MM.1S (cell line): Measurements from ENCODE around the gene ADAM10.

Experiments
- DNase-seq: peaks from one replicate; pipeline ENCODE4 v3.0.0-alpha.2; 2015
- H2AFZ ChIP-seq: fragments of 300-600 bp; sonication (generic); 2 replicates; pipeline ENCODE4 v1.6.0; 2016; ENCODE audit warnings: antibody characterized with exemption, low read length
- H3F3A ChIP-seq: fragments of 300-600 bp; sonication (generic); 2 replicates; pipeline ENCODE4 v1.6.1; 2016; ENCODE audit warnings: mild to moderate bottlenecking, antibody characterized with exemption, low read length, moderate library complexity, mixed read lengths; ENCODE audit not compliant: insufficient read depth
- H3K27ac ChIP-seq: fragments of 300-600 bp; sonication (generic); 2 replicates; pipeline ENCODE4 v1.5.1; 2016; ENCODE audit warnings: mild to moderate bottlenecking, low read length
- H3K27me3 ChIP-seq: fragments of 300-600 bp; sonication (generic); replicated peaks from 2 replicates; pipeline ENCODE4 v1.6.0; 2016; ENCODE audit warnings: low read length; ENCODE audit not compliant: insufficient read depth
- H3K36me3 ChIP-seq: fragments of 300-600 bp; sonication (generic); replicated peaks from 2 replicates; pipeline ENCODE4 v1.6.1; 2016; ENCODE audit warnings: mild to moderate bottlenecking, low read length, mixed read lengths; ENCODE audit not compliant: insufficient read depth
- H3K4me1 ChIP-seq: fragments of 300-600 bp; sonication (generic); 2 replicates; pipeline ENCODE4 v1.6.1; 2016; ENCODE audit warnings: low read length, mixed read lengths
- H3K4me2 ChIP-seq: fragments of 300-600 bp; sonication (generic); 2 replicates; pipeline ENCODE4 v1.6.0; 2016; ENCODE audit warnings: low read depth, low read length
- H3K4me3 ChIP-seq: fragments of 300-600 bp; sonication (generic); 2 replicates; pipeline ENCODE4 v1.5.1; 2016; ENCODE audit warnings: low read length, mixed read lengths
- H3K79me2 ChIP-seq: fragments of 300-600 bp; sonication (generic); 2 replicates; pipeline ENCODE4 v1.6.1; 2016; ENCODE audit warnings: mixed run types, low read length, mixed read lengths
- H3K9ac ChIP-seq: fragments of 300-600 bp; sonication (generic); 2 replicates; pipeline ENCODE4 v1.6.1; 2016; ENCODE audit warnings: low read length, mixed read lengths
- H3K9me2 ChIP-seq: fragments of 300-600 bp; sonication (generic); replicated peaks from 2 replicates; pipeline ENCODE4 v1.6.1; 2016; ENCODE audit warnings: mild to moderate bottlenecking, low read length, mixed read lengths; ENCODE audit not compliant: insufficient read depth
- H3K9me3 ChIP-seq: fragments of 300-600 bp; sonication (generic); replicated peaks from 2 replicates; pipeline ENCODE4 v1.6.1; 2016; ENCODE audit warnings: mild to moderate bottlenecking, low read length, mixed read lengths; ENCODE audit not compliant: insufficient read depth
- H4K20me1 ChIP-seq: fragments of 300-600 bp; sonication (generic); 2 replicates; pipeline ENCODE4 v1.6.1; 2016; ENCODE audit warnings: mild to moderate bottlenecking, low read length, moderate library complexity, mixed read lengths; ENCODE audit not compliant: insufficient read depth
- EZH2 ChIP-seq: fragments of 300-600 bp; sonication (generic); optimal IDR thresholded peaks from 2 replicates; pipeline ENCODE3; 2017; ENCODE audit warnings: low read depth, mild to moderate bottlenecking, antibody characterized with exemption, low read length, mixed read lengths
- EZH2phosphoT487 ChIP-seq: fragments of 300-600 bp; sonication (generic); IDR thresholded peaks from 2 replicates; pipeline ENCODE4 v1.6.1; 2018; ENCODE audit warnings: antibody characterized with exemption, low read length
- TF ChIP-seq, protein P1 (sequence below): fragments of 300-600 bp; sonication (generic); IDR thresholded peaks from 2 replicates; pipeline ENCODE4 v1.5.1; 2016; ENCODE audit warnings: antibody characterized with exemption, low read length, mixed read lengths

ADAM10 gene

GRCh38 chr15:58777107-58777506 is 27.6 kb upstream of the ADAM10 start:
- Histone ChIP-seq H3F3A (peaks cover 11% of the 10 kb centered on the region; the same call in 1 of the 2 replicates), H2AFZ (no peak overlapping the region), H4K20me1 (no peaks in the 10 kb centered on the region), H3K27me3 (no peaks in the 10 kb centered on the region), H3K27ac (peak overlapping the region; percentile 30; the same call in 1 of the 2 replicates), H3K9ac (peak overlapping the region; percentile 0; the same call in 1 of the 2 replicates), H3K36me3 (no peaks in the 10 kb centered on the region), H3K4me3 (peak overlapping the region; percentile 42), H3K4me2 (peak overlapping the region; percentile 71), H3K79me2 (peaks cover 83% of the 10 kb centered on the region), H3K9me2 (no peaks in the 10 kb centered on the region), H3K9me3 (no peaks in the 10 kb centered on the region), H3K4me1 (peaks cover 21% of the 10 kb centered on the region)
- TF ChIP-seq, protein P1, sequence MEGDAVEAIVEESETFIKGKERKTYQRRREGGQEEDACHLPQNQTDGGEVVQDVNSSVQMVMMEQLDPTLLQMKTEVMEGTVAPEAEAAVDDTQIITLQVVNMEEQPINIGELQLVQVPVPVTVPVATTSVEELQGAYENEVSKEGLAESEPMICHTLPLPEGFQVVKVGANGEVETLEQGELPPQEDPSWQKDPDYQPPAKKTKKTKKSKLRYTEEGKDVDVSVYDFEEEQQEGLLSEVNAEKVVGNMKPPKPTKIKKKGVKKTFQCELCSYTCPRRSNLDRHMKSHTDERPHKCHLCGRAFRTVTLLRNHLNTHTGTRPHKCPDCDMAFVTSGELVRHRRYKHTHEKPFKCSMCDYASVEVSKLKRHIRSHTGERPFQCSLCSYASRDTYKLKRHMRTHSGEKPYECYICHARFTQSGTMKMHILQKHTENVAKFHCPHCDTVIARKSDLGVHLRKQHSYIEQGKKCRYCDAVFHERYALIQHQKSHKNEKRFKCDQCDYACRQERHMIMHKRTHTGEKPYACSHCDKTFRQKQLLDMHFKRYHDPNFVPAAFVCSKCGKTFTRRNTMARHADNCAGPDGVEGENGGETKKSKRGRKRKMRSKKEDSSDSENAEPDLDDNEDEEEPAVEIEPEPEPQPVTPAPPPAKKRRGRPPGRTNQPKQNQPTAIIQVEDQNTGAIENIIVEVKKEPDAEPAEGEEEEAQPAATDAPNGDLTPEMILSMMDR, result no peak
- TF ChIP-seq EZH2 (no peak), EZH2phosphoT487 (no peak)
- DNase-seq, result peak; percentile 44

GRCh38 chr15:58775402-58775801 is 25.9 kb upstream of the ADAM10 start:
- no peak for TF ChIP-seq EZH2
- no peak for TF ChIP-seq EZH2phosphoT487
- TF ChIP-seq, protein P1, result no peak
- Histone ChIP-seq H3K4me2 (no peak overlapping the region), H3K27me3 (no peaks in the 10 kb centered on the region), H3K9ac (no peak overlapping the region), H3K36me3 (no peaks in the 10 kb centered on the region), H3K4me3 (no peak overlapping the region), H3K79me2 (peaks cover 82% of the 10 kb centered on the region), H4K20me1 (no peaks in the 10 kb centered on the region), H3K9me2 (no peaks in the 10 kb centered on the region), H3F3A (peaks cover 14% of the 10 kb centered on the region; the same call in 1 of the 2 replicates), H2AFZ (no peak overlapping the region), H3K4me1 (peaks cover 21% of the 10 kb centered on the region), H3K9me3 (no peaks in the 10 kb centered on the region), H3K27ac (no peak overlapping the region)
- DNase-seq, result no peak

DNA sequence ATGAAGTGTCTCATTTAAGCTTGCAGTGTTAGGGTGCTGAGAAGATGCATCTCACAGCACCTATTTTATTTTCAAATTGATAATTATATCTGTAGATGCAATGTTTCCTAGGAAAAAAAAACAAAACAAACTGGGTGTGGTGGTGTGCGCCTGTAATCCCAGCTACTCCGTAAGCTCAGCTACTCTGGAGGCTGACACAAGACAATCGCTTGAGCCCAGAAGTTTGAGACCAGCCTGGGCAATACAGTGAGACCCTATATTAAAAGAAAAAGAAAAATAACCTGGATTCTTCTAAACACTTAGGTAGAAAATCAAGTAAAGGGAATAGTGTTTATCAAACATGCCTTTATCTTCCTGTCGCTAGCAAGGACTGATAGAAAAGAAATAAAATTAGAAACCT is 23.5 kb upstream of the ADAM10 start:
- peaks cover 62% of the 10 kb centered on the region for H3K79me2 ChIP-seq
- no peak overlapping the region; the same call in 1 of the 2 replicates for H3K9ac ChIP-seq
- TF ChIP-seq, protein P1, result no peak
- TF ChIP-seq EZH2 (no peak), EZH2phosphoT487 (no peak)
- peak overlapping the region; percentile 93 for H3K4me3 ChIP-seq
- no peaks in the 10 kb centered on the region for H3K27me3 ChIP-seq
- no peaks in the 10 kb centered on the region for H3K9me2 ChIP-seq
- H4K20me1 ChIP-seq, result no peaks in the 10 kb centered on the region
- H3K36me3 ChIP-seq, result no peaks in the 10 kb centered on the region
- H3F3A ChIP-seq, result peaks cover 14% of the 10 kb centered on the region; the same call in 1 of the 2 replicates
- DNase-seq, result no peak
- H3K4me1 ChIP-seq, result peaks cover 25% of the 10 kb centered on the region
- H3K27ac ChIP-seq, result no peak overlapping the region
- H3K4me2 ChIP-seq, result peak overlapping the region; percentile 74
- no peaks in the 10 kb centered on the region for H3K9me3 ChIP-seq
- H2AFZ ChIP-seq, result no peak overlapping the region
